ENCODE results near the gene COL7A1.

The COL7A1 gene

GRCh38 chr3:48569808-48570450 lies 25.2 kb downstream of the COL7A1 start:
- H2AK5ac ChIP-seq (ENCODE audit: low read length, severe bottlenecking) = no peak overlapping the region
- peak overlapping the region; percentile 20 for H4K91ac ChIP-seq (ENCODE audit: low read length)
- no peak overlapping the region for H3K14ac ChIP-seq (ENCODE audit: low read length in 2 of 2)
- 94% methylated on average over 16 of the region's 18 CpGs for WGBS
- no peak overlapping the region for H2AFZ ChIP-seq (ENCODE audit: low read depth, low read length)
- H3K79me1 ChIP-seq (replicated peaks; ENCODE audit: low read length, poor library complexity, severe bottlenecking) = peaks cover 36% of the 10 kb centered on the region
- H3K36me3 ChIP-seq (ENCODE audit: control insufficient read depth in 1 of 2, insufficient read depth in 2 of 2, low read depth in 1 of 2, low read length in 2 of 2) = peaks cover 0 to 98% of the 10 kb centered on the region in 2 experiments
- no peak overlapping the region for H3K23ac ChIP-seq (ENCODE audit: low read length in 2 of 2)
- no peak overlapping the region for H3K4me3 ChIP-seq (ENCODE audit: insufficient read depth in 1 of 2, low read depth in 1 of 2, low read length in 2 of 2)
- H3K4ac ChIP-seq (ENCODE audit: low read depth in 1 of 2, low read length in 2 of 2) = no peak overlapping the region
- no peaks in the 10 kb centered on the region for H3K9me3 ChIP-seq (ENCODE audit: control insufficient read depth, low read length)
- no peak overlapping the region for H3K27ac ChIP-seq (ENCODE audit: low read length, poor library complexity, severe bottlenecking)
- peaks cover 45% of the 10 kb centered on the region for H3K4me1 ChIP-seq (ENCODE audit: control insufficient read depth, insufficient read depth, low read depth, low read length)
- H4K8ac ChIP-seq (ENCODE audit: low read length) = no peak overlapping the region
- no peak overlapping the region for H2BK15ac ChIP-seq (ENCODE audit: low read depth, poor library complexity, severe bottlenecking)
- peak overlapping the region in 1 of 2 experiments; percentile 12 for H2BK12ac ChIP-seq (ENCODE audit: low read length in 2 of 2)
- no peak overlapping the region for H2BK120ac ChIP-seq (ENCODE audit: low read depth, low read length)
- no peak for DNase-seq
- H2BK5ac ChIP-seq (ENCODE audit: low read depth, low read length, poor library complexity, severe bottlenecking) = no peak overlapping the region
- H3K18ac ChIP-seq (ENCODE audit: low read depth in 1 of 2, low read length in 2 of 2) = no peak overlapping the region
- no peaks in the 10 kb centered on the region for H3K27me3 ChIP-seq (ENCODE audit: control insufficient read depth in 1 of 2, insufficient read depth in 1 of 2, low read length in 2 of 2)
- no peak overlapping the region for H3K9ac ChIP-seq (ENCODE audit: low read length)
- H3K4me2 ChIP-seq (ENCODE audit: low read length, poor library complexity, severe bottlenecking) = no peak overlapping the region

GRCh38 chr3:48569400-48569799 lies 25.7 kb downstream of the COL7A1 start:
- Histone ChIP-seq H3K27ac (ENCODE audit: low read length, poor library complexity, severe bottlenecking) (no peak overlapping the region), H3K4ac (ENCODE audit: low read depth in 1 of 2, low read length in 2 of 2) (no peak overlapping the region), H2BK5ac (ENCODE audit: low read depth, low read length, poor library complexity, severe bottlenecking) (no peak overlapping the region), H4K91ac (ENCODE audit: low read length) (no peak overlapping the region), H2BK15ac (ENCODE audit: low read depth, poor library complexity, severe bottlenecking) (no peak overlapping the region), H3K36me3 (ENCODE audit: control insufficient read depth in 1 of 2, insufficient read depth in 2 of 2, low read depth in 1 of 2, low read length in 2 of 2) (peaks cover 0 to 98% of the 10 kb centered on the region in 2 experiments), H3K9me3 (ENCODE audit: control insufficient read depth, low read length) (no peaks in the 10 kb centered on the region), H3K9ac (ENCODE audit: low read length) (no peak overlapping the region), H2AFZ (ENCODE audit: low read depth, low read length) (no peak overlapping the region), H3K23ac (ENCODE audit: low read length in 2 of 2) (no peak overlapping the region), H3K79me1 (replicated peaks; ENCODE audit: low read length, poor library complexity, severe bottlenecking) (peaks cover 33% of the 10 kb centered on the region), H2AK5ac (ENCODE audit: low read length, severe bottlenecking) (peak overlapping the region; percentile 30), H3K4me3 (ENCODE audit: insufficient read depth in 1 of 2, low read depth in 1 of 2, low read length in 2 of 2) (no peak overlapping the region), H4K8ac (ENCODE audit: low read length) (no peak overlapping the region), H3K4me1 (ENCODE audit: control insufficient read depth, insufficient read depth, low read depth, low read length) (peaks cover 49% of the 10 kb centered on the region), H2BK12ac (ENCODE audit: low read length in 2 of 2) (no peak overlapping the region), H2BK120ac (ENCODE audit: low read depth, low read length) (no peak overlapping the region), H3K4me2 (ENCODE audit: low read length, poor library complexity, severe bottlenecking) (no peak overlapping the region), H3K27me3 (ENCODE audit: control insufficient read depth in 1 of 2, insufficient read depth in 1 of 2, low read length in 2 of 2) (no peaks in the 10 kb centered on the region), H3K14ac (ENCODE audit: low read length in 2 of 2) (no peak overlapping the region), H3K18ac (ENCODE audit: low read depth in 1 of 2, low read length in 2 of 2) (no peak overlapping the region)
- whole genome bisulfite sequencing = 98% methylated on average over 10 of the region's 10 CpGs
- no peak for DNase-seq

- Histone ChIP-seq H3K18ac (ENCODE audit: low read depth in 1 of 2, low read length in 2 of 2) (no peak overlapping the region), H2AK5ac (ENCODE audit: low read length, severe bottlenecking) (no peak overlapping the region), H4K8ac (ENCODE audit: low read length) (no peak overlapping the region), H3K27me3 (ENCODE audit: control insufficient read depth in 1 of 2, insufficient read depth in 1 of 2, low read length in 2 of 2) (no peaks in the 10 kb centered on the region), H2AFZ (ENCODE audit: low read depth, low read length) (no peak overlapping the region), H3K14ac (ENCODE audit: low read length in 2 of 2) (no peak overlapping the region), H2BK5ac (ENCODE audit: low read depth, low read length, poor library complexity, severe bottlenecking) (no peak overlapping the region), H2BK120ac (ENCODE audit: low read depth, low read length) (no peak overlapping the region), H2BK12ac (ENCODE audit: low read length in 2 of 2) (no peak overlapping the region), H3K9me3 (ENCODE audit: control insufficient read depth, low read length) (no peaks in the 10 kb centered on the region), H3K27ac (ENCODE audit: low read length, poor library complexity, severe bottlenecking) (no peak overlapping the region), H3K79me1 (replicated peaks; ENCODE audit: low read length, poor library complexity, severe bottlenecking) (peaks cover 25% of the 10 kb centered on the region), H3K4me1 (ENCODE audit: control insufficient read depth, insufficient read depth, low read depth, low read length) (peaks cover 52% of the 10 kb centered on the region), H3K4ac (ENCODE audit: low read depth in 1 of 2, low read length in 2 of 2) (no peak overlapping the region), H2BK15ac (ENCODE audit: low read depth, poor library complexity, severe bottlenecking) (no peak overlapping the region), H3K9ac (ENCODE audit: low read length) (no peak overlapping the region), H3K23ac (ENCODE audit: low read length in 2 of 2) (no peak overlapping the region), H3K4me2 (ENCODE audit: low read length, poor library complexity, severe bottlenecking) (no peak overlapping the region), H3K4me3 (ENCODE audit: insufficient read depth in 1 of 2, low read depth in 1 of 2, low read length in 2 of 2) (no peak overlapping the region), H4K91ac (ENCODE audit: low read length) (peak overlapping the region; percentile 21), H3K36me3 (ENCODE audit: control insufficient read depth in 1 of 2, insufficient read depth in 2 of 2, low read depth in 1 of 2, low read length in 2 of 2) (peaks cover 0 to 91% of the 10 kb centered on the region in 2 experiments)
- 98% methylated on average over 7 of the region's 7 CpGs for WGBS
- DNase-seq = no peak
Observed at GRCh38 chr3:48568476-48568875, 26.7 kb downstream of the COL7A1 start.

- WGBS = 97% methylated on average over 11 of the region's 11 CpGs
- DNase-seq = no peak
- H3K27me3 ChIP-seq (ENCODE audit: control insufficient read depth in 1 of 2, insufficient read depth in 1 of 2, low read length in 2 of 2) = no peaks in the 10 kb centered on the region
Observed at GRCh38 chr3:48567500-48567899, 27.6 kb downstream of the COL7A1 start.

More at GRCh38 chr3:48567500-48567899, 27.6 kb downstream of the COL7A1 start:
- Histone ChIP-seq H2AFZ (ENCODE audit: low read depth, low read length) (no peak overlapping the region), H4K8ac (ENCODE audit: low read length) (no peak overlapping the region), H3K4me1 (ENCODE audit: control insufficient read depth, insufficient read depth, low read depth, low read length) (peaks cover 54% of the 10 kb centered on the region), H3K18ac (ENCODE audit: low read depth in 1 of 2, low read length in 2 of 2) (no peak overlapping the region), H3K79me1 (replicated peaks; ENCODE audit: low read length, poor library complexity, severe bottlenecking) (peaks cover 19% of the 10 kb centered on the region), H4K91ac (ENCODE audit: low read length) (no peak overlapping the region), H3K14ac (ENCODE audit: low read length in 2 of 2) (no peak overlapping the region), H3K9ac (ENCODE audit: low read length) (no peak overlapping the region), H2BK12ac (ENCODE audit: low read length in 2 of 2) (no peak overlapping the region), H3K4me3 (ENCODE audit: insufficient read depth in 1 of 2, low read depth in 1 of 2, low read length in 2 of 2) (no peak overlapping the region), H3K4ac (ENCODE audit: low read depth in 1 of 2, low read length in 2 of 2) (no peak overlapping the region), H2BK120ac (ENCODE audit: low read depth, low read length) (no peak overlapping the region), H3K4me2 (ENCODE audit: low read length, poor library complexity, severe bottlenecking) (no peak overlapping the region), H3K23ac (ENCODE audit: low read length in 2 of 2) (no peak overlapping the region), H3K36me3 (ENCODE audit: control insufficient read depth in 1 of 2, insufficient read depth in 2 of 2, low read depth in 1 of 2, low read length in 2 of 2) (peaks cover 0 to 87% of the 10 kb centered on the region in 2 experiments), H2BK15ac (ENCODE audit: low read depth, poor library complexity, severe bottlenecking) (no peak overlapping the region), H2AK5ac (ENCODE audit: low read length, severe bottlenecking) (no peak overlapping the region), H3K9me3 (ENCODE audit: control insufficient read depth, low read length) (no peaks in the 10 kb centered on the region), H3K27ac (ENCODE audit: low read length, poor library complexity, severe bottlenecking) (no peak overlapping the region), H2BK5ac (ENCODE audit: low read depth, low read length, poor library complexity, severe bottlenecking) (no peak overlapping the region)
